HepG2 (cell line): ENCODE data around the gene DYDC2.

ENCODE experiments used
- EZH2 ChIP-seq: conservative IDR thresholded peaks from 2 replicates; pipeline ENCODE4 v1.6.1; 2012; ENCODE audit warnings: mild to moderate bottlenecking, low read depth, low read length, moderate library complexity
- FOXA1 ChIP-seq, 2 experiments: fragments of 450-650 bp in 1 of 2; sonication (generic) in 1 of 2; formaldehyde crosslinking in 1 of 2; IDR thresholded peaks; 2 replicates each; pipeline versions ENCODE4 v1.4.0 to v1.6.1; 2016 to 2020; ENCODE audit warnings: missing genetic modification reagents in 1 of 2
- HNRNPUL1 ChIP-seq: fragments of 200-400 bp; formaldehyde crosslinking; IDR thresholded peaks from 2 replicates; pipeline ENCODE4 v1.6.1; 2017; ENCODE audit warnings: low read depth, mild to moderate bottlenecking, low read length, moderate library complexity
- MAZ ChIP-seq, 2 experiments: sonication (generic) in 1 of 2; formaldehyde crosslinking in 1 of 2; IDR thresholded peaks; 2 replicates each; pipeline versions ENCODE4 v1.5.0 to v1.6.1; 2012 to 2020; ENCODE audit warnings: low read depth in 2 of 2, mild to moderate bottlenecking in 2 of 2, borderline replicate concordance in 1 of 2, improper control_type of control experiment in 1 of 2, low read length in 1 of 2, missing genetic modification reagents in 1 of 2, moderate library complexity in 1 of 2
- NFE2L2 ChIP-seq: fragments of 150-350 bp; IDR thresholded peaks from 2 replicates; pipeline ENCODE4 v1.6.1; 2014; ENCODE audit warnings: low read length
- NFRKB ChIP-seq: fragments of 450-650 bp; IDR thresholded peaks from 2 replicates; pipeline ENCODE4 v1.6.1; 2017
- PHF8 ChIP-seq: sonication (generic); formaldehyde crosslinking; IDR thresholded peaks from 2 replicates; pipeline ENCODE4 v1.5.0; 2020; ENCODE audit warnings: missing genetic modification reagents
- TBP ChIP-seq: sonication (generic); formaldehyde crosslinking; IDR thresholded peaks from 2 replicates; pipeline ENCODE4 v1.5.0; 2020; ENCODE audit warnings: missing genetic modification reagents
- ZNF317 ChIP-seq: sonication (generic); formaldehyde crosslinking; IDR thresholded peaks from 2 replicates; pipeline ENCODE4 v1.5.0; 2020; ENCODE audit warnings: mild to moderate bottlenecking, missing genetic modification reagents
- ZNF709 ChIP-seq: sonication (generic); formaldehyde crosslinking; IDR thresholded peaks from 2 replicates; pipeline ENCODE4 v1.5.0; 2020; ENCODE audit warnings: mild to moderate bottlenecking, missing genetic modification reagents
- TF ChIP-seq, protein P1 (sequence below): sonication (generic); formaldehyde crosslinking; IDR thresholded peaks from 2 replicates; pipeline ENCODE4 v1.5.0; 2020; ENCODE audit warnings: mild to moderate bottlenecking, missing genetic modification reagents, moderate library complexity
- TF ChIP-seq, protein P2 (sequence below): sonication (generic); formaldehyde crosslinking; IDR thresholded peaks from 2 replicates; pipeline ENCODE4 v1.4.0; 2020; ENCODE audit warnings: missing genetic modification reagents
- TF ChIP-seq, protein P3 (sequence below): sonication (generic); formaldehyde crosslinking; IDR thresholded peaks from 2 replicates; pipeline ENCODE4 v1.4.0; 2020; ENCODE audit warnings: missing genetic modification reagents, mild to moderate bottlenecking, borderline replicate concordance

DNA sequence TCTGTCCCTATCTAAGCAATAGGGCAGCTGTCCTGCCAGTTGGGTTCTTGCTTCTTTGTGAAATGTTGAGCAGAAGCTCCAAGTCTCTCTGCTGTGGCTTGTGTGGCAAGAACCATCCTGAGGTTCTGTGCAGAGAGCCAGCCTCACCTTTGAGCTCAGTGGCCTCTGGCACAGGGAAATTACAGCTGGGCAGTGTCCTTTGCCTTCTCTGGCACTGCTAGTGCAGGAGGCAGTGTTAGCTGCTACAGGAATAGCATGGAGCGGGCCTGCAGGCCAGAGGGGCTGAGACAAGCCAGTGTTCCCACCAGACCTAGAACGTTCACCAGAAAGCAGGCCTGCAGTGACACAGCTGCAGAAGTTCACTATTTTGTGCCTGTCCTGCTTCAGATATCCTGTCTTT, 53.5 kb downstream of the DYDC2 start:
- no peak for TF ChIP-seq FOXA1 (IDR thresholded peaks at IDR 0.05)
- no peak for TF ChIP-seq FOXA1 (CRISPR knock-in tag; IDR thresholded peaks at IDR 0.05)
- TF ChIP-seq, protein P1, sequence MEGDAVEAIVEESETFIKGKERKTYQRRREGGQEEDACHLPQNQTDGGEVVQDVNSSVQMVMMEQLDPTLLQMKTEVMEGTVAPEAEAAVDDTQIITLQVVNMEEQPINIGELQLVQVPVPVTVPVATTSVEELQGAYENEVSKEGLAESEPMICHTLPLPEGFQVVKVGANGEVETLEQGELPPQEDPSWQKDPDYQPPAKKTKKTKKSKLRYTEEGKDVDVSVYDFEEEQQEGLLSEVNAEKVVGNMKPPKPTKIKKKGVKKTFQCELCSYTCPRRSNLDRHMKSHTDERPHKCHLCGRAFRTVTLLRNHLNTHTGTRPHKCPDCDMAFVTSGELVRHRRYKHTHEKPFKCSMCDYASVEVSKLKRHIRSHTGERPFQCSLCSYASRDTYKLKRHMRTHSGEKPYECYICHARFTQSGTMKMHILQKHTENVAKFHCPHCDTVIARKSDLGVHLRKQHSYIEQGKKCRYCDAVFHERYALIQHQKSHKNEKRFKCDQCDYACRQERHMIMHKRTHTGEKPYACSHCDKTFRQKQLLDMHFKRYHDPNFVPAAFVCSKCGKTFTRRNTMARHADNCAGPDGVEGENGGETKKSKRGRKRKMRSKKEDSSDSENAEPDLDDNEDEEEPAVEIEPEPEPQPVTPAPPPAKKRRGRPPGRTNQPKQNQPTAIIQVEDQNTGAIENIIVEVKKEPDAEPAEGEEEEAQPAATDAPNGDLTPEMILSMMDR (CRISPR knock-in tag) = no peak
- no peak for TF ChIP-seq HNRNPUL1
- TF ChIP-seq ZNF709 (CRISPR knock-in tag) = no peak
- TF ChIP-seq TBP (CRISPR knock-in tag) = no peak
- TF ChIP-seq, protein P2, sequence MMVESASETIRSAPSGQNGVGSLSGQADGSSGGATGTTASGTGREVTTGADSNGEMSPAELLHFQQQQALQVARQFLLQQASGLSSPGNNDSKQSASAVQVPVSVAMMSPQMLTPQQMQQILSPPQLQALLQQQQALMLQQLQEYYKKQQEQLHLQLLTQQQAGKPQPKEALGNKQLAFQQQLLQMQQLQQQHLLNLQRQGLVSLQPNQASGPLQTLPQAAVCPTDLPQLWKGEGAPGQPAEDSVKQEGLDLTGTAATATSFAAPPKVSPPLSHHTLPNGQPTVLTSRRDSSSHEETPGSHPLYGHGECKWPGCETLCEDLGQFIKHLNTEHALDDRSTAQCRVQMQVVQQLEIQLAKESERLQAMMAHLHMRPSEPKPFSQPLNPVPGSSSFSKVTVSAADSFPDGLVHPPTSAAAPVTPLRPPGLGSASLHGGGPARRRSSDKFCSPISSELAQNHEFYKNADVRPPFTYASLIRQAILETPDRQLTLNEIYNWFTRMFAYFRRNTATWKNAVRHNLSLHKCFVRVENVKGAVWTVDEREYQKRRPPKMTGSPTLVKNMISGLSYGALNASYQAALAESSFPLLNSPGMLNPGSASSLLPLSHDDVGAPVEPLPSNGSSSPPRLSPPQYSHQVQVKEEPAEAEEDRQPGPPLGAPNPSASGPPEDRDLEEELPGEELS = no peak
- TF ChIP-seq PHF8 (CRISPR knock-in tag) = no peak
- TF ChIP-seq, protein P3, sequence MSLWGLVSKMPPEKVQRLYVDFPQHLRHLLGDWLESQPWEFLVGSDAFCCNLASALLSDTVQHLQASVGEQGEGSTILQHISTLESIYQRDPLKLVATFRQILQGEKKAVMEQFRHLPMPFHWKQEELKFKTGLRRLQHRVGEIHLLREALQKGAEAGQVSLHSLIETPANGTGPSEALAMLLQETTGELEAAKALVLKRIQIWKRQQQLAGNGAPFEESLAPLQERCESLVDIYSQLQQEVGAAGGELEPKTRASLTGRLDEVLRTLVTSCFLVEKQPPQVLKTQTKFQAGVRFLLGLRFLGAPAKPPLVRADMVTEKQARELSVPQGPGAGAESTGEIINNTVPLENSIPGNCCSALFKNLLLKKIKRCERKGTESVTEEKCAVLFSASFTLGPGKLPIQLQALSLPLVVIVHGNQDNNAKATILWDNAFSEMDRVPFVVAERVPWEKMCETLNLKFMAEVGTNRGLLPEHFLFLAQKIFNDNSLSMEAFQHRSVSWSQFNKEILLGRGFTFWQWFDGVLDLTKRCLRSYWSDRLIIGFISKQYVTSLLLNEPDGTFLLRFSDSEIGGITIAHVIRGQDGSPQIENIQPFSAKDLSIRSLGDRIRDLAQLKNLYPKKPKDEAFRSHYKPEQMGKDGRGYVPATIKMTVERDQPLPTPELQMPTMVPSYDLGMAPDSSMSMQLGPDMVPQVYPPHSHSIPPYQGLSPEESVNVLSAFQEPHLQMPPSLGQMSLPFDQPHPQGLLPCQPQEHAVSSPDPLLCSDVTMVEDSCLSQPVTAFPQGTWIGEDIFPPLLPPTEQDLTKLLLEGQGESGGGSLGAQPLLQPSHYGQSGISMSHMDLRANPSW = no peak
- no peak for TF ChIP-seq MAZ (IDR thresholded peaks at IDR 0.05; ENCODE audit: borderline replicate concordance, low read depth, low read length)
- no peak for TF ChIP-seq MAZ (CRISPR knock-in tag; IDR thresholded peaks at IDR 0.05; ENCODE audit: low read depth)
- TF ChIP-seq NFE2L2 = no peak
- no peak for TF ChIP-seq ZNF317 (CRISPR knock-in tag)
- TF ChIP-seq EZH2 = no peak
- no peak for TF ChIP-seq NFRKB
